HG03095 (cell line): ENCODE measurements around the gene SRI.
A peak's percentile ranks its signal among the peaks of the same experiment; 100 is the strongest.
"Not testable (repeated sequence)": the region's sequence is repeated elsewhere in the genome, so short reads cannot be mapped to it uniquely, and the experiment has no call there.

Experiments
- ATAC-seq: cut with Tn5 transposase; IDR thresholded peaks from one replicate; pipeline ENCODE4 v1.9.1; 2021; ENCODE audit warnings: moderate library complexity; ENCODE audit not compliant: unreplicated experiment

SRI gene

DNA sequence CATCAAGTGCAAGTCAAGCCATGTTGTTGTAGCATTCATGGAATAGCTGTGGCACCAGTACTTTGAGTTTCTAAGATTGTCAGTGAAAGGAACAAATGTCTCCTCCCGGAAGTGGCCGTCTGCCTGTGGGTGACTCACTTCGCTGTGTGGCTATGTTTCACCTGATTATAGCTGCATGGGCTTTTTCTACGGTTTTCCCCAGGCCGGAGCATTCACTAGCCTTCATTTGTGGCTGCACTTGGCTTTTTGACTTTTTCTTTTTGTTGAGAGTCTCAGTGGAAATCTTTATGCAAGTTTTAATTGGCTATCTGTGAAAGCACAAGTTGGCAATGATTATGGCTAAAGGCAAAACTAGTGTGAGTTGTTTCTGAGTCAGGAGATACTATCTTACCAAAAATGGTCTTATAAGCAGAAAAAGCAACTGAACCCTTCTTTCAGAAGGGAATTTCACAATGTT lies 35.0 kb downstream of the SRI start:
- ATAC-seq = peak; percentile 91

DNA sequence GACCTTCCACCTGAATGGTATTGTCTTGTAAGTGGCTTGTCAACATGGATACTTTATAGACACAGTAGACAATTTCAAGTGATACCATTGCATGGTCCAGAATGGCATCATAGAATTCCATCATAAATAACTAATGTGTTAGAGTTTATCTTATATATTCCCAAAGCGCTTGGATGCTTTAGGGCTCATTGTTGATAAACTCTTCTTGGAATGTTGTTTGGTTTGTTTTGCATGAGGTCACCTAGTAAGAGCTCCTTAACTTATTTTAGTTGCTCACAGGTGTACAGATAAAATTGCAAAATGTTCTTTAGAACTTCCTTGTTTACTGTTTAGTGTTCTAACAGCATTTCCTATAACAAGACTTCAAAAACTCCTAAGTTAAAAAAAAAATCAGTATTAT lies 36.8 kb downstream of the SRI start:
- no peak for ATAC-seq

DNA sequence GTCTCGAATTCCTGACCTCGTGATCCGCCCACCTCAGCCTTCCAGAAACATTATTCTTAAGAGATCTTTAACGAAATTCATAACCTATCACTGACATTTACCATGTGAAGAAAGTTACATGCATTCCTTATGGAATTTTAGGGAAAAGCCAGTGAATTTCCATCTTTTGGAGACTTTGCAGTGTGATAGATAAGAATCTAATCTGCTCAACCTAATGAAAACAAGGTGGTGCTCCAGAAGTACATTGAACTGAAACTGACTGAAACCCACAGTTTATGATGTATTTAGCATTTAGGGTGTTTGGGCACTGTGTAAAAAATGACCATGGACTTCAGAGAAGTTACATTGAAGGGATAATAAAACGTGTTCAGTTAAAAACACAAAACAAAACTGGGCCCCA lies 43.6 kb downstream of the SRI start:
- ATAC-seq = no peak

- ATAC-seq = no peak
Measured at GRCh38 chr7:88172842-88173241, 47.0 kb downstream of the SRI start.

DNA sequence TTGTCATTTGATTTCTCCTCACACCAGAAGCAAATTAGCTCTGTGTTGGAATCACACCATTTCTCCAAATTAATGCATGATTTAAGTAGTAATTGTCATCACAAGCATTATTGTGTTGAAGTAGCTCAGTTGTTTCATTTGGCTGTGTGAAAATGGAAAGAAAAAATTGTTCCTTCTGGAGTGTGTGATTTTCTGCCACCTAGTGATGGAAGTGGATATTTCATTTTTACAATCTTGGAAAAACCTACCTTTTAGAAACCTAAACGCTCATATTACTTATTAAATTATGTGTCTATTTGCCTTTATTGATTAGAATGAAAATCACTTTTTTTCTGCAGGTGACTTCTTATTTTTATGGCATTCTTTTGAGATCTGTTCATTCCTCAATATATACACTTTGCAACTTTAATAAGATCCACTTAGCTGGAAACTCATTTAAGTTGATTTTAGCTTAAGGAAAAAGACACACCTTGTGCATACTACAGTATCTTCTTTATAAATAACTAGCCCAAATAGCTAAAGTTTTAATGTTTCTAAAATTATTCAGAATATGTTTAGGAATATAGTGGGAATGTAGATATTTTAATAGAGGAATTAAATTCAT lies 50.0 kb downstream of the SRI start:
- no peak for ATAC-seq

DNA sequence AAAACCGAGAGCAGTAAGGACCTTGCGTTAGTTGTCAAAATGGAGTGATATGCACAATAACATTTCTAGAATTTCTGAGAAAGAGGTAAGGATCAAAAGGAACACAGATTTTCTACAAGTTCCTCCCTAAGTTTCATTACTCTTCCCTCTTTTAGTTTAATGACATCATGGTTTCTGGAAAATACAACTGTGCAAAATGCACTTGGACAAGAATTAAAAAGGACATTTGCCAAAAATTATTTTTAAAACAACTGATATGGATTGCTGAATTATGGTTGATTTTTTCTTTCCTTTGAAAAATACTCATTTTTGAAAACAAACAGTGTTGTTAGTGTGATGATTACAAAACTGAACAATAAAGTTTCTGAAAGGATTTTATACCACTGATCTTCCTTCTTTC lies 52.1 kb downstream of the SRI start:
- ATAC-seq = no peak

DNA sequence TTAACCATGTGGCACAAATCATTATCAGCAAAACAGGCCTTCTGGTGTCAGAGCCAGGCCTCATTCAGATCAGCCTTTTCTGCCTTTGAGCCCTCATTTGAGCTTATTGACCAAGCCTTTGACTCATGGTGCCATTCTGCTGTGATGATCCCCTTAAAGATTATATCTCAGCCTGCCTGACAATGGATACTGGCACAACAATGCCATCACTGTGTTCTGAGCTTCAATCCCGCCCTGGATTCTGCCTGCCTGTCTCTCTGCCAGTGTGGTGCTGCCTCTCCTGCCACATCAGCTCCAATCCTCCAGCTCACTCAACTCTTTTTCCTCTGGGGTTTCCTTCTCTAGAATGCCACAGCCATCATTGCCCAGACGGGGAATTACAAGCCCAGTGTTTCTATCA lies 52.6 kb downstream of the SRI start:
- no peak for ATAC-seq

DNA sequence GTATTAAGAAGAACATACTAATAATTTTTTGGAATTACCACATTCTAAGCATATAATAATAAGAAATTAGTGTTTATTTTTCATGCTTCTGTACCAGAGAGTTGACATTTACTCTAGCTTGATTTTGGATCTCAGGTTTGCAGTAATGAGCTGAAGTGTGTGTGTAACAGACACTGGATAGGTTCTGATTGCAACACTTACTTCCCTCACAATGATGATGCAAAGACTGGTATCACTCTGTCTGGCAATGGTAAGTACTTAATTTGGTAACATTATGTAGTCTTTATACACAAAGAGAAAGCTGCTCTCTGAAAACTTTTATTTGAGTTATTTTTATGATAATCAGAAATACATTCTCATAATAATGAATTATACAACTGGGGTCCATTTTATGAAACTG lies 54.1 kb downstream of the SRI start:
- no peak for ATAC-seq

DNA sequence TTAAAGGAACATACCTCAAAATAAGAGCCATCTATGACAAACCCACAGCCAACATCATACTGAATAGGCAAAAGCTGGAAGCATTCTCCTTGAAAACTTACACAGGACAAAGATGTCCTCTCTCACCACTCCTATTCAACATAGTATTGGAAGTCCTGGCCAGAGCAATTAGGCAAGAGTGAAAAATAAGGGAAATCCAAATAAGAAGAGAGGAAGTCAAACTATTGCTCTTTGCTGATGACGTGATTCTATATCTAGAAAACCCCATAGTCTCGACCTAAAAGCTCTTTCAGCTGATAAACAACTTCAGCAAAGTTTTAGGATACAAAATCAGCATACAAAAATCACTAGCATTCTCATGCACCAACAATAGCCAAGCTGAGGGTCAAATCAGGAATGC lies 60.1 kb downstream of the SRI start:
- ATAC-seq = not testable (repeated sequence)

DNA sequence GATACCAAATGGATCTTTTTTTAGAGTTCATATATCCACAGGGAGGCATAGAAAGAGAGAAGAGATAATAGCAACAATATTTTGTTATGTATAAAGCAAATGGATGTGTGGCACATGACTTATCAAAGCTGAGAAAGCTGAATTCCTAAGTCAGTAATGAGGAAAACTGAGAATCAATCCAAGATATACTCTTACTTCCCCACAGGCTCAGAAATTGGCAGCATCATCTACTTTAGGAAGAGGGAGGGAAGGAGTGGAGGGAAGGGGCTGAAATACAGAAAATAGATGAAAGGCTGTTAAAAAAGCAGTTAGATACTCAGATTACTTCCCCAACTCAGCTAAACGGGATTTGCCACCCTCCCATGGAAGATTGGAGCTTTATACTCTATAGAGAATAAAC lies 63.5 kb downstream of the SRI start:
- no peak for ATAC-seq

DNA sequence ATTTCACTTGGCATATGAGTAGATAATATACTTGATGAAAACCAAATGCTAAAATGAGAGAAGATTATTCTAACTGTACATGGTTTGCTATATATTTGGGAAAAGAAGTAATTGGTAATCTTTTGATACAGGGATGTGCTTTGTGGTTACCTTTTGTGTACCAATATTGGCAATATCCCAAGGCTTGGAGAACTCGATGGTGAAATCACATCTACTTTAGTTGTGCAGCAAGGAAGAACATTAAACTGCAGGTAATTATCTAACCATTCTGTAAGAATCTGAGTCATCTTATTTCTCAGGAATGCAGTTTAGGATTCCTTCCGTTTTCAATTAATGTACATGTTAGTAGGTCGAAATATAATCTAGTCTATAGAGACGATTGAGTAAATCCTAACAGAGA lies 64.1 kb downstream of the SRI start:
- no peak for ATAC-seq
